Subcutaneous adipose tissue (tissue), 4 donors: Measurements from ENCODE around the gene OR52K1. TPM values are rescaled to one million over a fixed set of nuclear protein-coding genes. Genes with fewer than 3 reads are reported as not detected.

Source experiments
- total RNA-seq, 4 donors: library from RNA; depleted of rRNA; stranded (reverse); fragments of >200 nt; gene quantifications; one replicate each; pipeline ENCODE4 v1.1.0, GENCODE V29; 2016
- TF ChIP-seq, protein P1 (sequence below): fragments of 450-650 bp; IDR thresholded peaks from one replicate; pipeline ENCODE4 v1.5.1; 2016; ENCODE audit warnings: low read depth, mild to moderate bottlenecking, control low read depth, antibody characterized with exemption, moderate library complexity

Gene OR52K1
- total RNA-seq, result under 1 TPM in 1 of 4 donors, not detected in 3; 0.22 TPM

DNA sequence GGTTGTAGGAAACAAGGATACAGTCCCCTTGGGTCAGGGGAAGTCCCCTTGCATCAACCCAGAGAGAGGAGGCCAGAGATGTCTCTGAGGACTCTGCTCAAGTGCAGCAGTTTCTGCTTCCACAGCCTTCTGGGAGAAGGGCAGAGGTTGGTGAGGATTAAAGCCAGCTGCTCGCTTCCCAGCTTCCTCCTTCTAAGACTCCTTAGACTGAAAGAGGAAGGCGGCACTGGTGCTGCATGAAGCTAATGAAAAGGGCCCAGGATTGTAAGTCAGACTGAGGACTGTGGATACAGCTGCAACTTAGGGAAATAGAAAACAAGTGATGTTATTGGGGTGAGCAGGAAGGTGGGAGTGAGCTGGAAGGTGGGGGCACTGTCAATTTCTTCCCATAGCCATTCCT lies at the start of gene OR52K1:
OR52K1 (plus strand) TSS at position 202 of the 400 bp plus-strand sequence. CDS start 6,255 bp downstream, outside the sequence.
- TF ChIP-seq, protein P1, sequence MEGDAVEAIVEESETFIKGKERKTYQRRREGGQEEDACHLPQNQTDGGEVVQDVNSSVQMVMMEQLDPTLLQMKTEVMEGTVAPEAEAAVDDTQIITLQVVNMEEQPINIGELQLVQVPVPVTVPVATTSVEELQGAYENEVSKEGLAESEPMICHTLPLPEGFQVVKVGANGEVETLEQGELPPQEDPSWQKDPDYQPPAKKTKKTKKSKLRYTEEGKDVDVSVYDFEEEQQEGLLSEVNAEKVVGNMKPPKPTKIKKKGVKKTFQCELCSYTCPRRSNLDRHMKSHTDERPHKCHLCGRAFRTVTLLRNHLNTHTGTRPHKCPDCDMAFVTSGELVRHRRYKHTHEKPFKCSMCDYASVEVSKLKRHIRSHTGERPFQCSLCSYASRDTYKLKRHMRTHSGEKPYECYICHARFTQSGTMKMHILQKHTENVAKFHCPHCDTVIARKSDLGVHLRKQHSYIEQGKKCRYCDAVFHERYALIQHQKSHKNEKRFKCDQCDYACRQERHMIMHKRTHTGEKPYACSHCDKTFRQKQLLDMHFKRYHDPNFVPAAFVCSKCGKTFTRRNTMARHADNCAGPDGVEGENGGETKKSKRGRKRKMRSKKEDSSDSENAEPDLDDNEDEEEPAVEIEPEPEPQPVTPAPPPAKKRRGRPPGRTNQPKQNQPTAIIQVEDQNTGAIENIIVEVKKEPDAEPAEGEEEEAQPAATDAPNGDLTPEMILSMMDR, result no peak

DNA sequence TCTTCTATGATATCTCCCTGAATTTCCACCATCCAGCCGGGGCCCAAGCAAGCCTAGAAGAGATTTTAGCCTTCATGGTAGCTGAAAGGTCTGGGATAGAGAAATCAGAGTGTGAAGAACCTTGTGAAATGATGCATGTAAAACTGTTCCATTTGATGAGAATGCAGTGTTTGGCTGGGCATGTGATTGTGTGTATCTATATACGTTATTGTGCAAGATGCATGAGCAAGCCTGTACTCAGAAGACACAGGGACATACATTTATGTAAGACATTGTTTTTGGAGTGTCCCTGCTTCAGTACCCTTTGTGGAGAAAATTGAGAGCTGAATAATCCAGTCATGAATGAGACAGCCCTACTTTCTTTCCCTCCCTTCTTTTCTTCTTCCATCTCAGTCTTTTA lies 48.6 kb upstream of the OR52K1 start:
- TF ChIP-seq, protein P1, result no peak

DNA sequence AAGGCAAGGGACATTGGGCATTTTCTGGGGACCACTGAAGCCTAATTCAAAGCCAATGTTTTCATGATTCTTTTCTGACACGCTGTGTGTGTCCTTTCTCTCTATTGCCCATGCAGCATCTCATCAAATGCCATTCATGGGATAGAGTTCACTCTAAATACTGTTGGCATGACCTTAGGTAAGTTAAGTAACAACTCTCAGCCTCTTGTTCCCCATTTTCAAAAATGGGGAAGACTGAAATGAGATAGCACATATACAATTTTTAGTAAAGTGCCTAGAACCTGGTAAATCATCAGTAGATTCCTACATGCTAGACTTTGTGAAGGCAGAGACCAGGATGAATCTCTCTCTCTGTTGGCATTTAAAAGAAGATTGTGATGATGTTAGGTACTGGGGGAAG lies 46.0 kb upstream of the OR52K1 start:
- TF ChIP-seq, protein P1, result no peak

DNA sequence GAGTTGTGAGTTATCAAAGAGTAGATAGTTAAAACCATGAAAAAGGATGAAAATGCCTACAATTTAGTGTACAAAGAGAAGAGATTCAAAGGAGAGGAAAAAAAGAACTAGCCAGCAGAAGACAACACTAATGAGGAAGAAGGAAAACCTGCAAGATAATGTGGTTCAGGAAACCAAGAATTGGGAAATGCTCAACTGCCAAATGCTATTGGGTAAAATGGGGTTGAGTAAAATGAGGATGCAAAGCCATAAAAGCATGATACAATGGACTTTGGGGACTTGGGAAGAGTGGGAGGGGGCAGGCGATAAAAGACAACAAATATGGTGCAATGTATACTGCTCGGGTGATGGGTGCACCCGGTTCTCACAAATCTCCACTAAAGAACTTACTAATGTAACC lies 40.9 kb upstream of the OR52K1 start:
- TF ChIP-seq, protein P1, result no peak

DNA sequence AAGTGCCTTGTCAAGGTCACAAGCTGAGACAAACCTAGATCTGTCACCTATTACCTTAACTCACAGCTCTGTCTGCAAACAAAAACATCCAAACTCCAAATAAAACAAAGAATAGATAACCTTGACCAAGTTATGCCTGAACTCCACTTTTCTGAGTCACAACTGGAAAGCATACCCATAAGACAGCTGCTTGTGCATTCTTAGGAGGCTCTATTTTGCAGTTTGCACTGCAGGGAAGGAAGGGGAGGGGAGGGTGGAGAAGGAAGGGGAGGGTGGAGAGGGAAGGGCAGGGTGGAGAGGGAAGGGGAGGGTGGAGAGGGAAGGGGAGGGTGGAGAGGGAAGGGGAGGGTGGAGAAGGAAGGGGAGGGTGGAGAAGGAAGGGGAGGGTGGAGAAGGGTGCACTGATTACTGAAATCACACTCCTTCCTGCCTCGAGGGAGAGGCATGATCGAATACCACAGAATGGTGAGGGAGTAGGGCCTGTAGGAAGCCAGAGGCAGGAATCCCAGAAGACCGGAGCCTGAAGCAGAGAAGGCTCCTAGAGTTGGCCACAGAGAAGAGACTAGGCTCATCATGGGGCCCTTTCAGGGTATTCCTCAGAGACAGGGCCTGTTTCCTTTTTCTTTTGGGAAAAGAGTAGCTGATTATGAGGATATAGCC lies 39.1 kb upstream of the OR52K1 start:
- TF ChIP-seq, protein P1, result no peak

DNA sequence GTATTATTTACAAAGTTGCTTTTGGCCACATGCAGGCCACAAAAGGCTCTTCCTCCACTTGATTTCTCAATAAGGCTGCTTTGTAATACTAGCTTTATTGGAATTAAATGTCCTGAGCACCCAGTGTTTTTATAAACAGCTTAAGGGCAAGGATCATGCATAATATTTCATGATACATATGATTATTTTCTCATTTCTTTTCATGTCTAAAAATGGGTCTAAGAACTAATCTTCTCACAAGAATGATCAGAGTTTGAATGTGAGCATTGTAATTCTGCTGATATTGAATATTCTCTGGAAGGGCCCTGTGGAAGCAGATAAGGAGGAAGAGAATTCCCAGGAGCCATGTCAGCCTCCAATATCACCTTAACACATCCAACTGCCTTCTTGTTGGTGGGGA lies 33.5 kb upstream of the OR52K1 start, which contains the start of gene OR52K2:
OR52K2 (plus strand) TSS at position 301 of the 400 bp plus-strand sequence; CDS start at position 346, 45 bp downstream.
- TF ChIP-seq, protein P1, result no peak

DNA sequence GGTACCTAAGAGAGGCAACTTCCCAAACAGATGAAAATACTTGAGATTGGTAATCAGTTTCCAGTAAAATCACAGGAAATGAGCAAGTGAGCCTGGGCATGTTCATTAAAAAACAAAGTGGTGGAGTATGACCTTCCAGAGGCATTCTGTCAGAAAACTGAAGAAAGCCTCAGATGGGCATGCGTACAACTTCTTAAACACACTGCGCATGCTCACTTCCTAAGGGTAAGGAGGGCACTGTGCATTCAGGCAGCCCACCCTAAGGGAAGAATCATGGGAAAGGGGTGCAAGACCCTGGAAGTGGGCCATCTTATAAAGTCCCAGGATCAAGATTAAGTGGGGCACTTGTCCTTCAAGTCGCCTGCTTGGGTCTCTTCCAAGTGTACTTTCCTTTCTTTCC lies 29.3 kb upstream of the OR52K1 start:
- TF ChIP-seq, protein P1, result no peak
